ENCODE data around the gene FHL3.

The FHL3 gene

GRCh38 chr1:38000529-38001455 lies 4.5 kb downstream of the FHL3 start:
- H2BK5ac ChIP-seq (ENCODE audit: low read length): peak overlapping the region; percentile 76
- H3K56ac ChIP-seq (ENCODE audit: low read length): peak overlapping the region; percentile 61
- peak overlapping the region; percentile 68 for H3K18ac ChIP-seq (ENCODE audit: low read length)
- H3K79me2 ChIP-seq (ENCODE audit: control insufficient read depth, insufficient read depth, low read length): peaks cover 31% of the 10 kb centered on the region
- H4K8ac ChIP-seq (ENCODE audit: low read depth, low read length): no peak overlapping the region
- H3K27ac ChIP-seq (ENCODE audit: low read depth, low read length): peak overlapping the region; percentile 92
- peak; percentile 94 for DNase-seq
- H3K4me3 ChIP-seq (ENCODE audit: low read length): no peak overlapping the region
- no peaks in the 10 kb centered on the region for H3K27me3 ChIP-seq (ENCODE audit: insufficient read depth, low read length, poor library complexity)
- H2BK120ac ChIP-seq (ENCODE audit: low read depth, low read length): peak overlapping the region; percentile 89
- peak overlapping the region; percentile 75 for H3K4ac ChIP-seq (ENCODE audit: low read depth, low read length)
- H3K4me2 ChIP-seq (ENCODE audit: low read length): peak overlapping the region; percentile 4
- H3K23ac ChIP-seq (ENCODE audit: low read length): no peak overlapping the region
- peak overlapping the region; percentile 10 for H3K9ac ChIP-seq (ENCODE audit: low read length)
- peaks cover 9% of the 10 kb centered on the region for H3K36me3 ChIP-seq (ENCODE audit: control insufficient read depth, insufficient read depth, low read length)
- H3K4me1 ChIP-seq (ENCODE audit: control insufficient read depth, low read depth, low read length): peaks cover 34% of the 10 kb centered on the region
- peaks cover 19% of the 10 kb centered on the region for H3K79me1 ChIP-seq (ENCODE audit: low read length)
- H2AK5ac ChIP-seq (ENCODE audit: low read length): peak overlapping the region; percentile 34
- H4K5ac ChIP-seq (ENCODE audit: low read length): no peak overlapping the region
- WGBS (ENCODE audit: extremely low coverage, insufficient coverage, low lambda C conversion rate): no CpG with 5 or more reads among the region's 13 CpGs
- no peak overlapping the region for H2BK15ac ChIP-seq (replicated peaks; ENCODE audit: low read depth)

- peaks cover 19% of the 10 kb centered on the region for H3K79me1 ChIP-seq (ENCODE audit: low read length)
- peak overlapping the region; percentile 65 for H2BK120ac ChIP-seq (ENCODE audit: low read depth, low read length)
- peak overlapping the region; percentile 57 for H3K4ac ChIP-seq (ENCODE audit: low read depth, low read length)
- peaks cover 36% of the 10 kb centered on the region for H3K4me1 ChIP-seq (ENCODE audit: control insufficient read depth, low read depth, low read length)
- H3K23ac ChIP-seq (ENCODE audit: low read length): no peak overlapping the region
- H3K79me2 ChIP-seq (ENCODE audit: control insufficient read depth, insufficient read depth, low read length): peaks cover 31% of the 10 kb centered on the region
- H3K27ac ChIP-seq (ENCODE audit: low read depth, low read length): peak overlapping the region; percentile 92
- H2BK15ac ChIP-seq (replicated peaks; ENCODE audit: low read depth): no peak overlapping the region
- WGBS (ENCODE audit: extremely low coverage, insufficient coverage, low lambda C conversion rate): no CpG with 5 or more reads among the region's 2 CpGs
- H3K36me3 ChIP-seq (ENCODE audit: control insufficient read depth, insufficient read depth, low read length): peaks cover 9% of the 10 kb centered on the region
- no peak overlapping the region for H3K4me2 ChIP-seq (ENCODE audit: low read length)
- H3K56ac ChIP-seq (ENCODE audit: low read length): peak overlapping the region; percentile 61
- H3K27me3 ChIP-seq (ENCODE audit: insufficient read depth, low read length, poor library complexity): no peaks in the 10 kb centered on the region
- no peak overlapping the region for H4K5ac ChIP-seq (ENCODE audit: low read length)
- H4K8ac ChIP-seq (ENCODE audit: low read depth, low read length): no peak overlapping the region
- peak overlapping the region; percentile 76 for H2BK5ac ChIP-seq (ENCODE audit: low read length)
- H3K4me3 ChIP-seq (ENCODE audit: low read length): no peak overlapping the region
- DNase-seq: no peak
- peak overlapping the region; percentile 68 for H3K18ac ChIP-seq (ENCODE audit: low read length)
- H3K9ac ChIP-seq (ENCODE audit: low read length): peak overlapping the region; percentile 10
- H2AK5ac ChIP-seq (ENCODE audit: low read length): peak overlapping the region; percentile 58
Measured at GRCh38 chr1:38000233-38000528, 5.1 kb downstream of the FHL3 start.

GRCh38 chr1:37999430-38000232 lies 5.7 kb downstream of the FHL3 start:
- H3K23ac ChIP-seq (ENCODE audit: low read length): peak overlapping the region; percentile 75
- H4K8ac ChIP-seq (ENCODE audit: low read depth, low read length): no peak overlapping the region

GRCh38 chr1:37998913-37999429 lies 6.3 kb downstream of the FHL3 start:
- H3K9ac ChIP-seq (ENCODE audit: low read length): peak overlapping the region; percentile 60
- H3K4ac ChIP-seq (ENCODE audit: low read depth, low read length): peak overlapping the region; percentile 82
- H3K4me3 ChIP-seq (ENCODE audit: low read length): no peak overlapping the region
- no peak overlapping the region for H2BK120ac ChIP-seq (ENCODE audit: low read depth, low read length)
- peaks cover 22% of the 10 kb centered on the region for H3K79me2 ChIP-seq (ENCODE audit: control insufficient read depth, insufficient read depth, low read length)
- H3K56ac ChIP-seq (ENCODE audit: low read length): peak overlapping the region; percentile 91
- no peak for DNase-seq
- H3K36me3 ChIP-seq (ENCODE audit: control insufficient read depth, insufficient read depth, low read length): peaks cover 11% of the 10 kb centered on the region
- peak overlapping the region; percentile 96 for H2AK5ac ChIP-seq (ENCODE audit: low read length)
- peak overlapping the region; percentile 75 for H3K23ac ChIP-seq (ENCODE audit: low read length)
- H3K27ac ChIP-seq (ENCODE audit: low read depth, low read length): peak overlapping the region; percentile 92
- peaks cover 36% of the 10 kb centered on the region for H3K4me1 ChIP-seq (ENCODE audit: control insufficient read depth, low read depth, low read length)
- H3K79me1 ChIP-seq (ENCODE audit: low read length): peaks cover 11% of the 10 kb centered on the region
- H3K27me3 ChIP-seq (ENCODE audit: insufficient read depth, low read length, poor library complexity): no peaks in the 10 kb centered on the region
- H2BK5ac ChIP-seq (ENCODE audit: low read length): peak overlapping the region; percentile 94
- WGBS (ENCODE audit: extremely low coverage, insufficient coverage, low lambda C conversion rate): no CpG with 5 or more reads among the region's 16 CpGs
- no peak overlapping the region for H4K5ac ChIP-seq (ENCODE audit: low read length)
- H3K4me2 ChIP-seq (ENCODE audit: low read length): no peak overlapping the region
- no peak overlapping the region for H4K8ac ChIP-seq (ENCODE audit: low read depth, low read length)
- H3K18ac ChIP-seq (ENCODE audit: low read length): peak overlapping the region; percentile 55
- H2BK15ac ChIP-seq (replicated peaks; ENCODE audit: low read depth): no peak overlapping the region

More at GRCh38 chr1:37999430-38000232, 5.7 kb downstream of the FHL3 start:
- H3K4me1 ChIP-seq (ENCODE audit: control insufficient read depth, low read depth, low read length): peaks cover 38% of the 10 kb centered on the region
- DNase-seq: peak; percentile 93
- peaks cover 29% of the 10 kb centered on the region for H3K79me2 ChIP-seq (ENCODE audit: control insufficient read depth, insufficient read depth, low read length)
- peak overlapping the region; percentile 92 for H3K27ac ChIP-seq (ENCODE audit: low read depth, low read length)
- H2BK15ac ChIP-seq (replicated peaks; ENCODE audit: low read depth): no peak overlapping the region
- peak overlapping the region; percentile 68 for H3K18ac ChIP-seq (ENCODE audit: low read length)
- peak overlapping the region; percentile 65 for H2BK120ac ChIP-seq (ENCODE audit: low read depth, low read length)
- WGBS (ENCODE audit: extremely low coverage, insufficient coverage, low lambda C conversion rate): no CpG with 5 or more reads among the region's 9 CpGs
- no peaks in the 10 kb centered on the region for H3K27me3 ChIP-seq (ENCODE audit: insufficient read depth, low read length, poor library complexity)
- peaks cover 11% of the 10 kb centered on the region for H3K36me3 ChIP-seq (ENCODE audit: control insufficient read depth, insufficient read depth, low read length)
- H3K4ac ChIP-seq (ENCODE audit: low read depth, low read length): peak overlapping the region; percentile 82
- no peak overlapping the region for H3K4me3 ChIP-seq (ENCODE audit: low read length)
- no peak overlapping the region for H3K4me2 ChIP-seq (ENCODE audit: low read length)
- H2AK5ac ChIP-seq (ENCODE audit: low read length): peak overlapping the region; percentile 96
- H3K79me1 ChIP-seq (ENCODE audit: low read length): peaks cover 17% of the 10 kb centered on the region
- H3K9ac ChIP-seq (ENCODE audit: low read length): peak overlapping the region; percentile 60
- no peak overlapping the region for H4K5ac ChIP-seq (ENCODE audit: low read length)
- peak overlapping the region; percentile 91 for H3K56ac ChIP-seq (ENCODE audit: low read length)
- peak overlapping the region; percentile 94 for H2BK5ac ChIP-seq (ENCODE audit: low read length)

- no peak overlapping the region for H2BK120ac ChIP-seq (ENCODE audit: low read depth, low read length)
- H3K27ac ChIP-seq (ENCODE audit: low read depth, low read length): no peak overlapping the region
- whole genome bisulfite sequencing (ENCODE audit: extremely low coverage, insufficient coverage, low lambda C conversion rate): no CpG with 5 or more reads among the region's 9 CpGs
- H3K4ac ChIP-seq (ENCODE audit: low read depth, low read length): no peak overlapping the region
- H2BK5ac ChIP-seq (ENCODE audit: low read length): no peak overlapping the region
- H3K4me1 ChIP-seq (ENCODE audit: control insufficient read depth, low read depth, low read length): peaks cover 33% of the 10 kb centered on the region
- no peak overlapping the region for H4K8ac ChIP-seq (ENCODE audit: low read depth, low read length)
- no peak overlapping the region for H3K23ac ChIP-seq (ENCODE audit: low read length)
- no peak overlapping the region for H2AK5ac ChIP-seq (ENCODE audit: low read length)
- no peak overlapping the region for H3K4me2 ChIP-seq (ENCODE audit: low read length)
- H4K5ac ChIP-seq (ENCODE audit: low read length): no peak overlapping the region
- H2BK15ac ChIP-seq (replicated peaks; ENCODE audit: low read depth): no peak overlapping the region
- no peak overlapping the region for H3K18ac ChIP-seq (ENCODE audit: low read length)
- no peaks in the 10 kb centered on the region for H3K27me3 ChIP-seq (ENCODE audit: insufficient read depth, low read length, poor library complexity)
- H3K4me3 ChIP-seq (ENCODE audit: low read length): no peak overlapping the region
- H3K56ac ChIP-seq (ENCODE audit: low read length): no peak overlapping the region
- H3K36me3 ChIP-seq (ENCODE audit: control insufficient read depth, insufficient read depth, low read length): peaks cover 11% of the 10 kb centered on the region
- DNase-seq: no peak
- no peak overlapping the region for H3K9ac ChIP-seq (ENCODE audit: low read length)
- peaks cover 15% of the 10 kb centered on the region for H3K79me2 ChIP-seq (ENCODE audit: control insufficient read depth, insufficient read depth, low read length)
- peaks cover 7% of the 10 kb centered on the region for H3K79me1 ChIP-seq (ENCODE audit: low read length)
Measured at GRCh38 chr1:37998089-37998808, 7.1 kb downstream of the FHL3 start.
